GM18526 (cell line): ENCODE data around the gene PCED1B.

Experiments
- POLR2A ChIP-seq: IDR thresholded peaks from 3 replicates; pipeline ENCODE4 v1.6.1; 2011; ENCODE audit not compliant: insufficient read length; ENCODE audit errors: extremely low read depth

Gene PCED1B

GRCh38 chr12:47079468-47079980 is at the start of gene PCED1B, which contains the start of gene AMIGO2:
PCED1B (plus strand) TSS chr12:47079621; CDS start chr12:47235064, 155,443 bp downstream.
AMIGO2 (minus strand) TSS chr12:47079959; CDS start chr12:47079002, 957 bp downstream.
- no peak for TF ChIP-seq POLR2A

- no peak for TF ChIP-seq POLR2A
These were observed 49.5 kb upstream of the PCED1B start for GRCh38 chr12:47029903-47030302.

GRCh38 chr12:47032644-47033043 is 46.8 kb upstream of the PCED1B start:
- no peak for TF ChIP-seq POLR2A

- TF ChIP-seq POLR2A, result no peak
These were observed 46.3 kb upstream of the PCED1B start for GRCh38 chr12:47033081-47033480.

- no peak for TF ChIP-seq POLR2A
These were observed 45.4 kb upstream of the PCED1B start for GRCh38 chr12:47033789-47034555.

- TF ChIP-seq POLR2A, result no peak
These were observed 44.8 kb upstream of the PCED1B start for GRCh38 chr12:47034661-47035060.

- TF ChIP-seq POLR2A, result no peak
These were observed 43.9 kb upstream of the PCED1B start for GRCh38 chr12:47035484-47035883.

GRCh38 chr12:47038270-47038748 is 41.1 kb upstream of the PCED1B start:
- no peak for TF ChIP-seq POLR2A

GRCh38 chr12:47039079-47039478 is 40.3 kb upstream of the PCED1B start:
- no peak for TF ChIP-seq POLR2A

GRCh38 chr12:47039756-47040155 is 39.7 kb upstream of the PCED1B start:
- TF ChIP-seq POLR2A, result no peak

GRCh38 chr12:47041327-47041726 is 38.1 kb upstream of the PCED1B start:
- no peak for TF ChIP-seq POLR2A

GRCh38 chr12:47048541-47048940 is 30.9 kb upstream of the PCED1B start:
- TF ChIP-seq POLR2A, result no peak

GRCh38 chr12:47052274-47052673 is 27.1 kb upstream of the PCED1B start:
- TF ChIP-seq POLR2A, result no peak

- TF ChIP-seq POLR2A, result no peak
These were observed 25.5 kb upstream of the PCED1B start for GRCh38 chr12:47053961-47054360.

- no peak for TF ChIP-seq POLR2A
These were observed 24.8 kb upstream of the PCED1B start for GRCh38 chr12:47054659-47055058.

GRCh38 chr12:47065546-47065945 is 13.9 kb upstream of the PCED1B start:
- TF ChIP-seq POLR2A, result no peak
